HepG2 (cell line): Measurements from ENCODE around the gene TLK1. TPM values are rescaled to one million over a fixed set of nuclear protein-coding genes. Genes with fewer than 3 reads are reported as not detected.

ENCODE experiments used
- ATF7 ChIP-seq, 2 experiments: fragments of 450-650 bp in 1 of 2; sonication (generic) in 1 of 2; formaldehyde crosslinking in 1 of 2; IDR thresholded peaks; 2 replicates each; pipeline versions ENCODE4 v1.4.0 to v1.6.1; 2016 to 2020; ENCODE audit warnings: antibody characterized with exemption in 1 of 2, mild to moderate bottlenecking in 1 of 2, missing genetic modification reagents in 1 of 2
- CCAR2 ChIP-seq: fragments of 200-400 bp; formaldehyde crosslinking; optimal IDR thresholded peaks from 2 replicates; pipeline ENCODE3; 2018; ENCODE audit warnings: low read depth, mild to moderate bottlenecking, low read length, moderate library complexity
- CEBPG ChIP-seq: IDR thresholded peaks from 2 replicates; pipeline ENCODE4 v1.6.1; 2016
- DBP ChIP-seq: sonication (generic); formaldehyde crosslinking; IDR thresholded peaks from 2 replicates; pipeline ENCODE4 v1.4.0; 2020; ENCODE audit warnings: missing genetic modification reagents; ENCODE audit errors: not compliant biosample characterization
- HMGXB4 ChIP-seq, 2 experiments: sonication (generic) in 1 of 2; formaldehyde crosslinking in 1 of 2; IDR thresholded peaks; 2 replicates each; pipeline versions ENCODE4 v1.4.0 to v1.6.1; 2018 to 2020; ENCODE audit warnings: missing genetic modification reagents in 2 of 2, borderline replicate concordance in 1 of 2, low read depth in 1 of 2, mild to moderate bottlenecking in 1 of 2, missing biosample characterization in 1 of 2
- KDM3A ChIP-seq: IDR thresholded peaks from 2 replicates; pipeline ENCODE4 v1.6.1; 2018; ENCODE audit warnings: low read depth, missing compliant biosample characterization
- MZF1 ChIP-seq: sonication (generic); formaldehyde crosslinking; IDR thresholded peaks from 2 replicates; pipeline ENCODE4 v1.8.1; 2023; ENCODE audit warnings: mild to moderate bottlenecking, missing genetic modification reagents, borderline replicate concordance
- NFKBIZ ChIP-seq: IDR thresholded peaks from 2 replicates; pipeline ENCODE4 v1.6.1; 2018; ENCODE audit warnings: missing genetic modification reagents, missing compliant biosample characterization
- NFYB ChIP-seq: sonication (generic); formaldehyde crosslinking; IDR thresholded peaks from 2 replicates; pipeline ENCODE4 v1.4.0; 2020; ENCODE audit warnings: missing genetic modification reagents
- PAX8 ChIP-seq: sonication (generic); formaldehyde crosslinking; IDR thresholded peaks from 2 replicates; pipeline ENCODE4 v1.8.0; 2022; ENCODE audit warnings: mild to moderate bottlenecking, missing genetic modification reagents, borderline replicate concordance
- RCOR2 ChIP-seq: IDR thresholded peaks from 2 replicates; pipeline ENCODE4 v1.6.1; 2016; ENCODE audit warnings: missing biosample characterization, missing genetic modification reagents
- REPIN1 ChIP-seq: sonication (generic); formaldehyde crosslinking; IDR thresholded peaks from 2 replicates; pipeline ENCODE4 v1.8.0; 2022; ENCODE audit warnings: missing genetic modification reagents, low read depth, mild to moderate bottlenecking, borderline replicate concordance
- RFXANK ChIP-seq: IDR thresholded peaks from 2 replicates; pipeline ENCODE4 v1.6.1; 2016
- RORA ChIP-seq: sonication (generic); formaldehyde crosslinking; IDR thresholded peaks from 2 replicates; pipeline ENCODE4 v1.5.0; 2020; ENCODE audit warnings: mild to moderate bottlenecking, missing genetic modification reagents, moderate library complexity
- TFAP4 ChIP-seq: sonication (generic); IDR thresholded peaks from 2 replicates; pipeline ENCODE4 v1.6.1; 2016; ENCODE audit warnings: low read depth, borderline replicate concordance
- U2AF1 ChIP-seq: fragments of 200-400 bp; formaldehyde crosslinking; optimal IDR thresholded peaks from 2 replicates; pipeline ENCODE3; 2017; ENCODE audit warnings: mild to moderate bottlenecking, low read depth, low read length
- ZGPAT ChIP-seq: IDR thresholded peaks from 2 replicates; pipeline ENCODE4 v1.6.1; 2016; ENCODE audit warnings: mild to moderate bottlenecking
- ZKSCAN5 ChIP-seq: sonication (generic); formaldehyde crosslinking; IDR thresholded peaks from 2 replicates; pipeline ENCODE4 v1.5.1; 2020; ENCODE audit warnings: mild to moderate bottlenecking, missing genetic modification reagents
- ZNF24 ChIP-seq: fragments of 450-650 bp; IDR thresholded peaks from 2 replicates; pipeline ENCODE4 v1.6.1; 2017; ENCODE audit warnings: antibody characterized with exemption, mild to moderate bottlenecking
- ZNF282 ChIP-seq: fragments of 450-650 bp; IDR thresholded peaks from 2 replicates; pipeline ENCODE4 v1.6.1; 2018; ENCODE audit not compliant: partially characterized antibody
- ZNF446 ChIP-seq: sonication (generic); formaldehyde crosslinking; IDR thresholded peaks from 2 replicates; pipeline ENCODE4 v1.5.0; 2020; ENCODE audit warnings: mild to moderate bottlenecking, missing genetic modification reagents
- ZNF460 ChIP-seq: sonication (generic); formaldehyde crosslinking; IDR thresholded peaks from 2 replicates; pipeline ENCODE4 v1.5.1; 2020; ENCODE audit warnings: missing genetic modification reagents, mild to moderate bottlenecking, borderline replicate concordance
- ZNF549 ChIP-seq: sonication (generic); formaldehyde crosslinking; IDR thresholded peaks from 2 replicates; pipeline ENCODE4 v1.5.0; 2020; ENCODE audit warnings: missing genetic modification reagents
- ZNF589 ChIP-seq: sonication (generic); formaldehyde crosslinking; conservative IDR thresholded peaks from 2 replicates; pipeline ENCODE4 v1.8.0; 2022; ENCODE audit warnings: mild to moderate bottlenecking, moderate library complexity, missing genetic modification reagents
- ZNF772 ChIP-seq: sonication (generic); formaldehyde crosslinking; IDR thresholded peaks from 2 replicates; pipeline ENCODE4 v1.5.0; 2020; ENCODE audit warnings: mild to moderate bottlenecking, missing genetic modification reagents
- polyA plus RNA-seq, 8 experiments: library from polyadenylated mRNA; depleted of rRNA in 3 of 8; stranded (reverse) in 7 of 8; unstranded in 1 of 8; fragments of >200 nt; fragmentation: Illumina TruSeq in 4 of 8; extraction: Trizol in 4 of 8; gene quantifications; 2 replicates each; pipeline versions ENCODE4 v1.2.1 to v1.2.3, GENCODE V29; 2011 to 2016; ENCODE audit warnings: low read depth in 4 of 8, missing spikeins in 1 of 8, mixed read lengths in 1 of 8; ENCODE audit not compliant: insufficient read depth in 1 of 8
- total RNA-seq, 5 experiments: library from RNA; depleted of rRNA; stranded (reverse); fragments of >200 nt; fragmentation: Illumina TruSeq; extraction: Trizol; gene quantifications; 2 replicates each; pipeline ENCODE4 v1.2.3, GENCODE V29; 2016; ENCODE audit warnings: low read depth in 1 of 5

The TLK1 gene
- total and polyA plus RNA-seq, 2 of the 13 experiments (the other 11 are each of a cell fraction or from before 2014, with no cell fraction given), result 16.8 to 28.7 TPM

GRCh38 chr2:171150694-171151285 lies 9.9 kb downstream of the TLK1 start (continued):
- TF ChIP-seq ZGPAT (CRISPR knock-in tag) (no peak), NFKBIZ (CRISPR knock-in tag) (no peak), RCOR2 (CRISPR knock-in tag) (peak; percentile 45; the same call in 1 of the 2 replicates), NFYB (no peak), ZNF282 (no peak), ZKSCAN5 (CRISPR knock-in tag) (no peak), U2AF1 (no peak), HMGXB4 (CRISPR knock-in tag; IDR thresholded peaks at IDR 0.05; ENCODE audit: borderline replicate concordance in 1 of 2, low read depth in 1 of 2) (no peak), RFXANK (CRISPR knock-in tag) (no peak), RORA (CRISPR knock-in tag) (0 out of 2 replicates have a peak, but pooled peaks have one; percentile 19), ZNF589 (no peak), ZNF772 (CRISPR knock-in tag) (no peak), ATF7 (IDR thresholded peaks at IDR 0.05) (no peak), ATF7 (CRISPR knock-in tag; IDR thresholded peaks at IDR 0.05) (no peak), DBP (CRISPR knock-in tag) (no peak), PAX8 (CRISPR knock-in tag) (no peak), KDM3A (CRISPR knock-in tag) (no peak), CCAR2 (no peak), ZNF549 (CRISPR knock-in tag) (no peak), TFAP4 (no peak), CEBPG (CRISPR knock-in tag) (peak; percentile 63), MZF1 (CRISPR knock-in tag) (no peak), REPIN1 (no peak), ZNF460 (CRISPR knock-in tag) (peak; percentile 67; the same call in 1 of the 2 replicates), ZNF24 (no peak), ZNF446 (CRISPR knock-in tag) (no peak)
